GM18909 (cell line): ENCODE data around the gene MINPP1.
"Not testable (repeated sequence)": the region's sequence is repeated elsewhere in the genome, so short reads cannot be mapped to it uniquely, and the experiment has no call there.

Source experiments
- ATAC-seq: cut with Tn5 transposase; IDR thresholded peaks from one replicate; pipeline ENCODE4 v1.9.1; 2021; ENCODE audit warnings: mild to moderate bottlenecking; ENCODE audit not compliant: unreplicated experiment, poor library complexity

The MINPP1 gene, protein sequence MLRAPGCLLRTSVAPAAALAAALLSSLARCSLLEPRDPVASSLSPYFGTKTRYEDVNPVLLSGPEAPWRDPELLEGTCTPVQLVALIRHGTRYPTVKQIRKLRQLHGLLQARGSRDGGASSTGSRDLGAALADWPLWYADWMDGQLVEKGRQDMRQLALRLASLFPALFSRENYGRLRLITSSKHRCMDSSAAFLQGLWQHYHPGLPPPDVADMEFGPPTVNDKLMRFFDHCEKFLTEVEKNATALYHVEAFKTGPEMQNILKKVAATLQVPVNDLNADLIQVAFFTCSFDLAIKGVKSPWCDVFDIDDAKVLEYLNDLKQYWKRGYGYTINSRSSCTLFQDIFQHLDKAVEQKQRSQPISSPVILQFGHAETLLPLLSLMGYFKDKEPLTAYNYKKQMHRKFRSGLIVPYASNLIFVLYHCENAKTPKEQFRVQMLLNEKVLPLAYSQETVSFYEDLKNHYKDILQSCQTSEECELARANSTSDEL

GRCh38 chr10:87504640-87505365 is at the start of gene MINPP1:
TSS of gene MINPP1 (plus strand) at chr10:87504893. CDS start at chr10:87504916, 23 bp downstream.
- ATAC-seq = peak; percentile 91

DNA sequence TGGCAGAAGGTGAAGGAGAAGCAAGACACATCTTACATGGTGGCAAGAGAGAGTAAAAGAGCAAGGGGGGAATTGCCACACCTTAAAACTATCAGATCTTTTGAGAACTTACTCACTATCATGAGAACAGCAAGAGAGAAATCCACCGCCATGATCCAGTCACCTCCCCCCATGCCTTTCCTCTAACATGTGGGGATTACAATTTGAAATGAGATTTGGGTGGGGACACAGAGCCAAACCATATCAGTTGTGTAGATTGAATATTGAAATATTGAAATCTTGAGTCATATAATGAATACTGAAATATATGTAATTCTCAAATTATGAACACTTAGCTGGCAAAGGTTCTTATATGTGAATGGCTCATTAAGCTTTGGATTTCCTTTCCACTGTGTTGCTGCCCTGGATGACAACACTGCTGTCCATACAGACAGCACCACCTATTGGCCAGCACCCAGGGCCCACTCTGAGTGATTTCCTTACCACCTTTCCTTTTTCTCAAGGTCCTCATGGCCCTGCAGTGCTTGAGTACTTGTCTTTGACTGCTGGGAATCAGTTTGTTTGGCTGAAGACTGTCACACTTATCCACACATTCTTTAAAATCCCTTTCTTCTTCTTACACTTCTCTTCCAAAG is 48.0 kb upstream of the MINPP1 start:
- ATAC-seq = not testable (repeated sequence)

DNA sequence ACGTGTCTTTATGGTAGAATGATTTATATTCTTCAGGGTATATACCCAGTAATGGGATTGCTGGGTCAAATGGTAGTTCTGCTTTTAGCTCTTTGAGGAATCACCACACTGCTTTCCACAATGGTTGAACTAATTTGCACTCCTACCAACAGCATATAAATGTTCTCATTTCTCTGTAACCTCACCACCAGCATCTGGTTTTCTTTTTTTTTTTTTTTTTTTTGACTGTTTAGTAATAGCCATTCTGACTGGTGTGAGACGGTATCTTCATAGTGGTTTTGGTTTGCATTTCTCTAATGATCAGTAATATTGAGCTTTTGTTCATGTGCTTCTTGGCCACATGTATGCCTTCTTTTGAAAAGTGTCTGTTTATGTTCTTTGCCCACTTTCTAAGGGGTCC is 42.9 kb upstream of the MINPP1 start:
- ATAC-seq = not testable (repeated sequence)

DNA sequence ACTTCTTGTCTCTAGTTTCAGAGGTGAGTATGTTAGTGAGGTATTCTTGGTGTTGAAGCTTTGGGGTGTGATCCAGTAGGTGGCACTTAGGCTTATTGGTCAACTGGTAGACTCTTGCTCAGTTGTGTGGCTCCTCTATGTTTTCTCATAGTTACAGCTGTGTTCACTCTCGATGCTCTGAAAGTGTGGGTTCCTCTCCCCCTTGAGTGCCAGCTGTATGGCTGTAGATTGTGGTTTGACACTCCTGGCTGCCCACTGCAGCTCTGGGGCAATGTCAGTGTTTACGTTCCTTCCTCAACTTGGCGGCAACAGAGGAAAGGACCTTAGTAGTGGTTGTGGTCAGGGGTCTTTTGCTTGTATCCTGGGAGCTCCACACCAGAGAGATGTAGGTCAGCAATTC is 37.8 kb upstream of the MINPP1 start:
- not testable (repeated sequence) for ATAC-seq

DNA sequence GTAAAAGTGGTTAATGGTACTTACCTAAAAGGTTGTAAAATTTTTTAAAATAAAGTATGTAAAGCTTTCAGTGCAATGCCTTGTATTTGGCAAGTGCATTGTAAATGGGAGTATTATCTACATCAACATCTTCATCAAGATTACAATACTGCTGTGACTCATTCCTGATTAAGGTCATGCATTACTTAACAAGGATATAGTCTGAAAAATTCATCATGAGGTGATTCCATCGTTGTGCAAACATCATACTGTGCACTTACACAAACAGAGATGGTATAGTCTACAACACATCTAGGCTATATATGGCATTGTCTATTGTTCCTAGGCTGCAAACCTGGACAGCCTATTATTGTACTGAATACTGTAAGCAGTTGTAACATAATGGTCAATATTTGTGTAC is 16.0 kb upstream of the MINPP1 start:
- ATAC-seq = not testable (repeated sequence)

DNA sequence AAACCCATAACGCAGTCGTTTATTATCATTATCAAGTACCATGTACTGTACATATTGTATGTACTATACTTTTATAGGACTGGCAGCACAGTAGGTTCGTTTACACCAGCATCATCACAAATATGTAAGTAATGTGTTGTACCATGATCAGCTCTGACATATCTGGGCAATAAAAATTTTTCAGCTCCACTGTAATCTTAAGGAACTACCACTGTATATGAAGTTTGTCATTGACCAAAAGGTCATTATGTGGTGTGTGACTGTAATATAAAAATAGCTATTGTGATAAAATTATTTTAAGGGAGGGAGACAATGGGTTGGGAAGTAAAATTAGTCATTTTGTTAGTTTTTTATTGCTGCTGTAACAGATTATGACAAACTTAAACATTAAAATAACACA is 14.4 kb upstream of the MINPP1 start:
- not testable (repeated sequence) for ATAC-seq

GRCh38 chr10:87492450-87492849 is 12.2 kb upstream of the MINPP1 start:
- ATAC-seq = not testable (repeated sequence)

GRCh38 chr10:87495446-87495845 is 9.2 kb upstream of the MINPP1 start:
- ATAC-seq = not testable (repeated sequence)

- ATAC-seq = not testable (repeated sequence)
These were observed 7.3 kb upstream of the MINPP1 start for GRCh38 chr10:87497386-87497785.

DNA sequence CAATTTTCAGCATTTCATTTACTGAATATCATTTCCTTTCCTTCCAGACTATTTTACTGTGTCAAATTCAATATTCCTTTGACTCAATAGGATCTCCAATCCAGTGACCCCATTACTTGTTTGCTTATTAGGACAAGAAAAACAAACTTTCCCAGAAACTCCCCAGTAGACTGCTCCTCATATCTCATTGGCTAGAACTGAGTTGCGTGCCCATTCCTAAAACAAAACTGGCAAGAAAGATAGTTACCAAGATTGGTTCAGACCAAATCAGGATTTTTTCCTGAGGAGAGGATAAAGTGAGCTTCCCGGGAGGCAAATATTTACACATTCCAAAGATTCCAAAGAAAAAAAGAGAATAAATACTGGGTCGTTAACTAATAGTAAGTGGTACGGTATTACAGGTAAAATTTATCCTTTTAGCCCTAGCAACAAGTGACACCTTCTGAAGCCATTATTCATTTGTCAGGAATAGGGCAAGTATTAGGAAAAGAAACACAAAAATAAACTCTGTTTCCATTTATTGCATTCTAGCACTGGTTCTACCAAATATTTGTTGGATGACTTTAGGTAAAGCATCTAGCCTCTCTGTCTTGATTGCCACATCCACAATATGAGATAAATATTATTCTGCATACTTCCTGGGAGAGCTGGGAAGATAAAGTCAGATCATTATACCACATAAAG is 6.4 kb upstream of the MINPP1 start:
- not testable (repeated sequence) for ATAC-seq

- no peak for ATAC-seq
These were observed 4.0 kb upstream of the MINPP1 start for GRCh38 chr10:87500646-87501048.

DNA sequence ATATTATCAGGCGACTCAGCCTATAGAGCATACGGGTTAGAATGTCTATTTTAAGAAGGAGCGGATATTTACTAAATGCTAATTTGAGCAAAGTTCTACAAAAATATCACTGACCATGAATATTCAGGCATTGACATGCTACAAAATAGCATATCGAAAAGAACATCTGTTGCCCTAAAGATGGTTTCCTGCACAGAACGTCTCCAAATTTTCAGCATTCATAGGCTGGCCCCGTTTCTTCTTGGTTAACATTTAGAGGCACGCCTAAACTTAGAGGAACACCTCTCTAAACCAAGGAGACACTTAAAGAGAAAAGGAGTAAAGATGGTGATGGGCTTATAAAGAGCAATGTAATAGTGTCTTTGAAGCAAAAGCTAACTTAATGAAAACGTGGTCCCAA is 1.3 kb upstream of the MINPP1 start:
- ATAC-seq = no peak

GRCh38 chr10:87503886-87504285 is 807 bp upstream of the MINPP1 start:
- no peak for ATAC-seq

DNA sequence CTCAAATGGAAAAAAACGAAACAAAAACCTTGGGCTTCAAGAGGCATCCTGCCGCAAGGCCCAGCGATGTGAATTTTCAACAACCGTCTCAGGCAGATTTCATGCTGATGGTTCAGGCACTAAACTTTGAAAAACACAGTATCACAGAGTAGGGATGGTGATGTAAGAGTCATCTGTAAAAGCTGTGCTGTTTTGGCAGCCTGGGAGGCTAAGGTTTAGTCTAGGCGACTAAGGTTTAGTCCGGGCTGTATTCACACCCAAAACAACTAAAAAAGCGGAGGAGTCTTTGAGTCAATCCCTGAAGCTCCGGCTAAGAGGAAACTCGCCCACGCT is 420 bp upstream of the MINPP1 start:
- ATAC-seq = no peak

DNA sequence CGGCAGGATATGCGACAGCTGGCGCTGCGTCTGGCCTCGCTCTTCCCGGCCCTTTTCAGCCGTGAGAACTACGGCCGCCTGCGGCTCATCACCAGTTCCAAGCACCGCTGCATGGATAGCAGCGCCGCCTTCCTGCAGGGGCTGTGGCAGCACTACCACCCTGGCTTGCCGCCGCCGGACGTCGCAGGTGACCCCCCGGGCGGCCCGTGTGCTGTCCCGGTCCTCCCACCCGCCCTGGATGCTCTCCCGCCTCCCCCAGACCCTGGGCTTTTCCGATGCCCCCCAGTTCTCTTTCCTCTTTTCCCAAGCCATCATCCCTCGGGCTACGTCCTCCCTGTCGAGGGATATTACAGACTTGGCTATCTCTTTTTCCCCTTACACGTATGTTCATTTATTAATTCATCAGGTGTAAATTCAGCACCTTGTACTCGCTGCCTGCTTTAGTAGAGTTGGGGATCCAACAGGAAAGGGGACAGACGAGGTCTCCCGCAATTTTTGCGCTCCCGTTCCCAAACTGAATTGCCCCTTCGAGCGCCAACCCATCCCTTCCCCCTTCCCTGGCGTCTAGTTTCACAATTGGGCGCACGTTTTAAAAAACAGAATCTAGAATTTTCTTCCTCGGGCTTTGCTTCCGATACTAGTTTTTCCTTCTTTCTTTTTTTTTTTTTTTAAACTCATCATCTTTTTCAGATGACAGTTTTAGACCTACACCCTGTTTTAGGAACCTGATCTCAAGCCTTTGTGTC is 846 bp downstream of the MINPP1 start:
- peak; percentile 63 for ATAC-seq

DNA sequence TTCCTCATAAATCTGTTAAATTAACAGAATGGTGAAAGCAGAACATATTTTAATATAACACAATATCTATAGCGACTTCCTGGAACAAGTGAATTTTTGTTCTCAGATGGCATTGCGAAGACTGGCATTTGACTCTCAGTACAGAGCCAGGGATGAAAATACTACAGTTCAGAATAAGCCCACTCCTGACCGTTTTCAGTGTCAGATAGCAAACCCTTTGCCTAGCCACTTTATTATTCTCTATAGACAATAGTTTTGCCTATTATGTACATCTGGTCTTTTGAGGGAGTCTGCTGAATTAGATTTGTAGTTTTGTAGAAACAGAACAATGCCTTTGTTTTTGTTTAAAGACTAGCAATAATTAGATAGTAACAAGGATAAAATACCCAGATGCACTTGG is 2.3 kb downstream of the MINPP1 start:
- ATAC-seq = no peak

DNA sequence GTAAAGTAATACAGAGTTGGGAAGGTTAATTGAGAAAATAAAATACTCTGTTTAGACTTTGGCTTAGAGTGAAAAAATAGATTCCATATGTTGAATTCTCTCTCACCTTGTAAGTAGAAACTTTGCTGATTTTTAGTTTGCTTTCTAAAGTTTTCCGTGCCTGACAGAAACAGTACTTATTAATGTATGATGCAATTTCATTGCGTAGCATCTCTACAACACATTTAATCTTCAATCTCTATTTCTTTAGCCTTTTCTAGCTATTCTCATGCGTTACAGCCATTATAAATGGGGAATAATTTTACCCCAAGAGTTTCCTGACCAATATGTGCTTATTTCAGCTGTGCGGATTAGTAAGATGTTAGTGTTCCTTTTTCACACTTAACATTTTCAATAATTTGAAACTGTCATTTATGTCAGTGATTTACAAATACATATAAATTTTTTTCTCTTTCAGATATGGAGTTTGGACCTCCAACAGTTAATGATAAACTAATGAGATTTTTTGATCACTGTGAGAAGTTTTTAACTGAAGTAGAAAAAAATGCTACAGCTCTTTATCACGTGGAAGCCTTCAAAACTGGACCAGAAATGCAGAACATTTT is 3.3 kb downstream of the MINPP1 start:
- no peak for ATAC-seq

DNA sequence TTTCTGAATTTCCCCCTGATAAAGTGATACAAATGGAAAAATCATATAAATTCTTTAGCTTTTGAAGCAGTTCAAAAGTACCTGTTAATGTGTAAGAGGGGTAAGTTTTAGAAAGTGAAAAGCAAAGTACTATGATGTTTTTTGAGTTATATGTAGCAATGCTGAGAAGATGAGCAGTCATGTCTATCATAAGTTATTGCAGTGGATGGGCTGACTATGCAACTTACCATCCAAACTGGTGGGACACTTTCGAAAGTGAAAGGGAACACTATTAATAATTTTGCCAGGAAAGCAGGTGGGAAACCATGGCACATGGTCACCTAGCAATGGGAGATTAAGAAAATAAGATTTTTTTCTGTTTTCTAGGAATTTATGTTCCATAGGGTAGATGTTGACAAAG is 4.1 kb downstream of the MINPP1 start:
- no peak for ATAC-seq

- ATAC-seq = no peak
These were observed 5.3 kb downstream of the MINPP1 start for GRCh38 chr10:87510025-87510424.
